Measurements from ENCODE around the gene SLC39A5. TPM values are rescaled to one million over a fixed set of nuclear protein-coding genes. Genes with fewer than 3 reads are reported as not detected.
"Not testable (repeated sequence)": the region's sequence is repeated elsewhere in the genome, so short reads cannot be mapped to it uniquely, and the experiment has no call there.

SLC39A5 gene
- total and polyA plus RNA-seq, 2 experiments from 2014 or later: 167 to 179 TPM

GRCh38 chr12:56190695-56191155, 39.1 kb upstream of the SLC39A5 start:
- peaks cover 7% of the 10 kb centered on the region for H3K4me1 ChIP-seq (ENCODE audit: insufficient read depth)
- no peak for DNase-seq (ENCODE audit: low spot score)
- H3K4me3 ChIP-seq: peak overlapping the region; percentile 22
- 21% methylated on average over 9 of the region's 9 CpGs for WGBS (ENCODE audit: low lambda C conversion rate, missing lambda C conversion rate)
- H3K9me3 ChIP-seq (ENCODE audit: low read depth): no peaks in the 10 kb centered on the region
- peak overlapping the region; percentile 61 for H2AFZ ChIP-seq
- H3K4me2 ChIP-seq: peak overlapping the region; percentile 96
- peaks cover 34% of the 10 kb centered on the region for H3K79me2 ChIP-seq
- peaks cover 8% of the 10 kb centered on the region for H4K20me1 ChIP-seq (ENCODE audit: insufficient read depth, poor library complexity, severe bottlenecking)
- no peaks in the 10 kb centered on the region for H3K27me3 ChIP-seq
- no peaks in the 10 kb centered on the region for H3K36me3 ChIP-seq (replicated peaks; ENCODE audit: insufficient read depth, low read depth)
- H3K9me2 ChIP-seq (replicated peaks; ENCODE audit: insufficient read depth): no peaks in the 10 kb centered on the region
- H3K27ac ChIP-seq: peak overlapping the region; percentile 99
- no peak for TF ChIP-seq EZH2phosphoT487 (IDR thresholded peaks at IDR 0.05; ENCODE audit: low read depth, severe bottlenecking, unreplicated experiment)
- TF ChIP-seq CTCF (IDR thresholded peaks at IDR 0.05; ENCODE audit: poor library complexity): no peak
- TF ChIP-seq EZH2 (IDR thresholded peaks at IDR 0.05; ENCODE audit: borderline replicate concordance): no peak

DNA sequence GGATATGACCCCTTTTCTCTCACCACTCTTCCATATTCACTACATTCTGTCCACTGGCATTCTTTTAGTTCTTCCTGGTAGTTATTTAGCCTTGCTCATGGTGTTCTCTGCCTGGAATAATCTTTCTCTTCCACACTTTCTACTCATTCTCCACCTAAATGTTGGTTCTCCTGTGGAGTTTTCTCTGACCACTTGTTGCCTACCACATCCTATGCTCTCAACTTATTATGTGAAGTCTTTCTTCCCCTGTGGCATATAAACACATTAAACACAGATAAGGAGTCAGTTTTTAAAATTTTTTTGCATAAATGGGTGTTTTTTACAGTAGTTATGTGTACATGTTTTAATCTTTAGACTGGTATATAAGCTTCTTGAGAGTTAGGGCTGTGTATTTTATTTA, 37.3 kb upstream of the SLC39A5 start:
- Histone ChIP-seq H3K79me2 (peaks cover 16% of the 10 kb centered on the region), H3K9me2 (replicated peaks; ENCODE audit: insufficient read depth) (no peaks in the 10 kb centered on the region), H4K20me1 (ENCODE audit: insufficient read depth, poor library complexity, severe bottlenecking) (no peaks in the 10 kb centered on the region), H3K27me3 (no peaks in the 10 kb centered on the region), H2AFZ (no peak overlapping the region), H3K4me3 (no peak overlapping the region), H3K9me3 (ENCODE audit: low read depth) (no peaks in the 10 kb centered on the region), H3K4me2 (no peak overlapping the region), H3K4me1 (ENCODE audit: insufficient read depth) (peaks cover 6% of the 10 kb centered on the region), H3K27ac (no peak overlapping the region), H3K36me3 (replicated peaks; ENCODE audit: insufficient read depth, low read depth) (no peaks in the 10 kb centered on the region)
- DNase-seq (ENCODE audit: low spot score): no peak
- TF ChIP-seq CTCF (IDR thresholded peaks at IDR 0.05; ENCODE audit: poor library complexity) (no peak), EZH2phosphoT487 (IDR thresholded peaks at IDR 0.05; ENCODE audit: low read depth, severe bottlenecking, unreplicated experiment) (no peak), EZH2 (IDR thresholded peaks at IDR 0.05; ENCODE audit: borderline replicate concordance) (no peak)

GRCh38 chr12:56193025-56193578, 36.7 kb upstream of the SLC39A5 start:
- no peak for TF ChIP-seq EZH2 (IDR thresholded peaks at IDR 0.05; ENCODE audit: borderline replicate concordance)
- peak; percentile 88 for TF ChIP-seq CTCF (IDR thresholded peaks at IDR 0.05; ENCODE audit: poor library complexity)
- Histone ChIP-seq H3K9me2 (replicated peaks; ENCODE audit: insufficient read depth) (no peaks in the 10 kb centered on the region), H3K79me2 (peaks cover 11% of the 10 kb centered on the region), H3K27me3 (no peaks in the 10 kb centered on the region), H3K27ac (no peak overlapping the region), H3K4me2 (no peak overlapping the region), H3K36me3 (replicated peaks; ENCODE audit: insufficient read depth, low read depth) (no peaks in the 10 kb centered on the region), H3K9me3 (ENCODE audit: low read depth) (no peaks in the 10 kb centered on the region), H2AFZ (peak overlapping the region; percentile 72), H4K20me1 (ENCODE audit: insufficient read depth, poor library complexity, severe bottlenecking) (no peaks in the 10 kb centered on the region), H3K4me3 (no peak overlapping the region), H3K4me1 (ENCODE audit: insufficient read depth) (peaks cover under 1% of the 10 kb centered on the region)
- WGBS (ENCODE audit: low lambda C conversion rate, missing lambda C conversion rate): 46% methylated on average over 1 of the region's 1 CpG
- peak; percentile 92 for DNase-seq (ENCODE audit: low spot score)

DNA sequence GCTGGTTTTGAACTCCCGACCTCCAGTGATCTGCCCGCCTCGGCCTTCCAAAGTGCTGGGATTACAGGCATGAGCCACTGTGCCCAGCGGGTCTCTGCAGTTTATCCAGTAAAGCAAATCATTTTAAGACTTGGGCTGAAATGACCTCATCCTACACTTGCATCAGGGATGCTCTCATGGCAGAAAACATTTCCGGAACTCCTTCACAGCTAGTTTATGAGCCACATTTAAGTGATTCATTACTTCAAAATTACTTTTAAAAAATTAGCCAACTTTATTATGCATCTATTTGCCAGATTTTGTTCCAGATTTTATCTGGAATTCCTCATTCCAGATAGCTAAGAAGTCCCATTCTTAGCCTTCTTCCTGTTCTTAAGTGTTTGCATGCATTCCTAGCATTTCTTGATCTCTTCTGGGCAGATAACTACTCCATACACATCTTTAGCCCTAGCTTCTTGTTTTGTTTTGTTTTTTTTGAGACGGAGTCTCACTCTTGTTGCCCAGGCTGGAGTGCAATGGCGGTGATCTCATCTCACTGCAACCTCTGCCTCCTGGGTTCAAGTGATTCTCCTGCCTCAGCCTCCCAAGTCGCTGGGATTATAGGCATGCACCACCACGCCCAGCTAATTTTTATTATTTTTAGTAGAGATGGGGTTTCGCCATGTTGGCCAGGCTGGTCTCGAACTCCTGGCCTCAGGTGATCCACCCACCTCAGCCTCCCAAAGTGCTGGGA, 32.9 kb upstream of the SLC39A5 start:
- H3K36me3 ChIP-seq (replicated peaks; ENCODE audit: insufficient read depth, low read depth); H3K4me3 ChIP-seq; H3K27me3 ChIP-seq; H3K79me2 ChIP-seq; H3K4me1 ChIP-seq (ENCODE audit: insufficient read depth); H3K27ac ChIP-seq; H3K9me2 ChIP-seq (replicated peaks; ENCODE audit: insufficient read depth); H3K9me3 ChIP-seq (ENCODE audit: low read depth); H4K20me1 ChIP-seq (ENCODE audit: insufficient read depth, poor library complexity, severe bottlenecking); H3K4me2 ChIP-seq; H2AFZ ChIP-seq: not testable (repeated sequence)
- peak; percentile 62 for DNase-seq (ENCODE audit: low spot score)
- WGBS (ENCODE audit: low lambda C conversion rate, missing lambda C conversion rate): 68% methylated on average over 11 of the region's 11 CpGs
